Islet of Langerhans (tissue), 1 donor: ENCODE results near the gene MDH2.
"Not testable (repeated sequence)": the region's sequence is repeated elsewhere in the genome, so short reads cannot be mapped to it uniquely, and the experiment has no call there.

Experiments
- FAIRE-seq: peaks from one replicate; lab custom pipeline; 2011; peaks lifted over from hg19 to GRCh38; lab: Jason Lieb, UNC

Gene MDH2

GRCh38 chr7:76072243-76073148, 24.6 kb downstream of the MDH2 start:
- FAIRE-seq, result no peak

GRCh38 chr7:76073335-76073990, 25.6 kb downstream of the MDH2 start:
- no peak for FAIRE-seq

GRCh38 chr7:76074306-76074971, 26.5 kb downstream of the MDH2 start:
- no peak for FAIRE-seq

DNA sequence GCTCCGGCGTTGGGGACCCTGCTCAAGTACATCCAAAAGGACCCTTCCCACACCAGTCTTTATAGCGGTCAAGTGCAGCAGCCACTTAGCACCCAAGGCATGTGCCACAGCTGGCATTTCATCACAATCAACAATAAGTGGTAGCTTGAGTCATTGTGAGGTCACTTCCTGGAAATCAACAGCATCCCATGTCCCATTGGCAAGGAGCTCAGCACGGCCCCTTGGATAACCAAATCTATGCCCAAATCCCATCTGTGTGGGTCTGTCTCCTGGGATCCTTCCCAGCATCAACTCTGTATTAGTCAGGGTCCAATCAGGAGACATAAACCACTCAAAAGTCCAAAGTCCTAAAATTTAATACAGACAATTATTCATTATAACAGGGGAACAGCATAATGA, 27.1 kb downstream of the MDH2 start:
- no peak for FAIRE-seq

DNA sequence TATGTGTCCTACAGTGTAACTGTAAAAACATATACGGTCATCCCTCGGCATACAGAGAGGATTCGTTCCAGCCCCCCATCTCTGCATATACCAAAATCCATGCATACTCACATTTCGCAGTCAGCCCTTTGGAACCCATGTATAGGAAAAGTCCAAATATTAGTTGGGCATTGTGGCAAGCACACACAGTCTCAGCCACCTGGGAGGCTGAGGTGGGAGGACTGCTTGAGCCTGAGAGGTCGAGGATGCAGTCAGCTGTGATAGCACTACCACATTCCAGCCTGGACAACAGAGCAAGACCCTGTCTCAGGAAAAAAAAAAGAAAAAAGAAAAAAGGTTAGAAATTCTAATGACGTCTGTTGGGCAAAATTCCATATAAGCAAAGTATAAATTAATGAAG, 29.1 kb downstream of the MDH2 start:
- FAIRE-seq, result no peak

GRCh38 chr7:76077435-76077834, 29.5 kb downstream of the MDH2 start:
- no peak for FAIRE-seq

- FAIRE-seq, result no peak
Measured at GRCh38 chr7:76080204-76080603, 32.3 kb downstream of the MDH2 start.

- FAIRE-seq, result not testable (repeated sequence)
Measured at GRCh38 chr7:76084115-76084514, 36.2 kb downstream of the MDH2 start.

DNA sequence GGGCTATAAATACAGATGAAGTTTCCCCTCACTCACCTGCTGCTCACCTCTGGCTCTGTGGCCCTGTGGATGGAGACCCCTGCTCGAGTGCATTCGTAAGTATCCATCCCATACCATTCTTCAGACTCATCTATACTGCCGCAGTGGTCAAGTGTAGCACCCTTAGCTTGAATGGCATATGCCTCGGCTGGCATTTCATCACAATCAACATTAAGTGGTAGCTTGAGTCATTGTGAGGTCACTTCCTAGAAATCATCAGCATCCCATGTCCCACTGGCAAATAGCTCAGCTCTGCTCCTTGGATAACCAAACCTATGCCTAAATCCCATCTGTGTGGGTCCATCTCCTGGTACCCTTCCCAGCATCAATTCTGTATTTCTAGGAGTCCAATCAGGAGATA, 38.2 kb downstream of the MDH2 start:
- no peak for FAIRE-seq

- FAIRE-seq, result not testable (repeated sequence)
Measured at GRCh38 chr7:76087362-76087791, 39.5 kb downstream of the MDH2 start.

DNA sequence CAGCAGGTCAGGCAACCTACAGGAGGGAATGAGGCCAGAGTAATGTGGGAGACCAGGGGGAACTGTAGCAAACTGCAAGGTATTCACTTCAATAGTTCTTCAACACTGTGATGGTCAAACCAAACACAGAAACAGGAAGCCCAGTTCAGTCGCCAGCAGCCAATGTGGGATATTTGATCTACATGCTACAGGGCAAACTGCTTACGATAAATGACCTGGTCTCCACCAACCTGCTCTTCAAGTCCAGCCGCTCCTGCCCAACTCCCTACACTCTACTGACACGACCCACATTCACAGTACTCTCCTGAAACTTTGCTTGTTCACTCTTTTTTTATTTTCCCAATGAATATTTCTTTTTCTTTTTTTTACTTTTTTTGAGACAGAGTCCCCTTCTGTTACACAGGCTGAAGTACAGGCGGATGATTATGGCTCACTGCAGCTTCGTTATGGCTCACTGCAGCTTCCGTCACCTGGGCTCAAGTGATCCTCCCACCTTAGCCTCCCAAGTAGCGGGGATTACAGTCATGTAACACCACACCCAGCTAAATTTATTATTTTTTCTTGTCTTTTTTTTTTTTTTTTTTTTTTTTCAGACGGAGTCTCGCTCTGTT, 42.1 kb downstream of the MDH2 start:
- FAIRE-seq, result no peak

DNA sequence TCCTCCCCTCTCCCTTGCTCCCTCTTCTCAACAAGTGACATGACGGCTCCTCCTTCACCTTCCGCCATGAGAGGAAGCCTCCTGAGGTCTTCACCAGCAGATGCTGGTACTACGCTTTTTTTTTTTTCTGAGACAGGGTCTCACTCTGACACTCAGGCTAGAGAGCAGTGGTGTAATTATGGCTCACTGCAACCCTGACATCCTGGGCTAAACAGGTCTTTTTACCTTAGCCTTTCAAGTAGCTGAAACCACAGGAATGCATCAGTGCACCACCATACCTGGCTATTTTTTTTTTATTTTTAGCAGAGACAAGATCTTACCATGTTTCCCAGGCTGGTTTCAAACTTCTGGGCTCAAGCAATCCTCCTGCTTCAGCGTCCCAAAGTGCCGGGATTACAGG, 43.6 kb downstream of the MDH2 start:
- FAIRE-seq, result no peak

GRCh38 chr7:76093531-76093930, 45.6 kb downstream of the MDH2 start:
- FAIRE-seq, result not testable (repeated sequence)

DNA sequence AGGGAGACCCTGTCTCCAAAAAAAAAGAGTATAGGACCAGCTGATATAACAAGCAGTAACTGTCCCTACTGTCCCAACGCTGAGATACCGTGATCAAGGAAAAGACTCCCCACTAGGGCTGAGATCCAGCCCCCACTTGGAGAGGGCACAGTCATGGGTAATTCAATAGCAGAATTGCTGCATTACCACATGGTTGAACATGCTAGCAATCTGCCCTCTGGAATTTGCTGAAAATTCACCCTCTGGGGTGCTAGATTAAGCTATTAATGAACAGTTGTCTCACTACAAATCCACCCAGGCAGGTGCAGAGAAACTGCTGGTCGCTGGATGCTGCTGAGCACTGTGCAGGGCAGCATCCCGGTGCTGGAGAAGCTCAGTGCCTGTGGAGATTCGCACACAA, 46.4 kb downstream of the MDH2 start:
- FAIRE-seq, result not testable (repeated sequence)

DNA sequence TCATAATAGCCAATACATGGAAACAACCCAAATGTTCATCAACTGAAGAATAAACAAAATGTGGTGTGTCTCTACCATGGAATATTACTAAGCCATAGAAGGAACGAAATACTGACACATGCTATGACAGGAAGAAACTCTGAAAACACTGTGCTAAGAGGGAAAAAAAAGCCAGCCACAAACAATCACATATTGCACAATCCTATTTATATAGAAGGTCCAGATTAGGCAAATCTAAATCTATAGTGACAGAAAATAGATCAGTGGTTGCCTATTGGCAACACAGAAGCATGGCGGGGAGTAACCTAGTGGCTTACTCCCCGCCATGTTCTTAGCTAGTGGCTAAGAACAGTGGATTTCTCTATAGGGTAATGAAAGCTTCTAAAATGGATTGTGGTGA, 48.0 kb downstream of the MDH2 start:
- FAIRE-seq, result no peak

- not testable (repeated sequence) for FAIRE-seq
Measured at GRCh38 chr7:76101693-76102437, 54.0 kb downstream of the MDH2 start.

- not testable (repeated sequence) for FAIRE-seq
Measured at GRCh38 chr7:76103788-76104187, 55.9 kb downstream of the MDH2 start.

GRCh38 chr7:76106130-76106529, 58.2 kb downstream of the MDH2 start:
- not testable (repeated sequence) for FAIRE-seq

DNA sequence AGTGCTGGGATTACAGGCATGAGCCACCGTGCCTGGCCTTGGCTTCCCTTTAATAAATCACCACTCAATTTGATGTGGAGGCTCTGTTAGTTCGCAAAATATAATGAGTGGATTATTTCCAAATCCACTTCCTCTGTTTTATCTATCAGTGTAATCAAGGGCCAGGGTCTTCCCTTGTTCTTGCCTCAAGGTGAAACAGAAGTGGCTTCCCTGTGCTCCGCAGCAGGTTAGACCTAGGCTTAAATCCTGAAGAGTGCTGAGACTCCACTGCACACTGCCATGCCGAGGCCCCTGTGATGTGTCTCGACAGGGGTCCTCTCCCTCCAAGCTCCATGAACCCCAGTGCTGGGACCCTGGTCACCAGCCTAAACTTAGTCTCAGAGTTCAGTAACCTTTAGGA, 59.0 kb downstream of the MDH2 start:
- FAIRE-seq, result no peak

DNA sequence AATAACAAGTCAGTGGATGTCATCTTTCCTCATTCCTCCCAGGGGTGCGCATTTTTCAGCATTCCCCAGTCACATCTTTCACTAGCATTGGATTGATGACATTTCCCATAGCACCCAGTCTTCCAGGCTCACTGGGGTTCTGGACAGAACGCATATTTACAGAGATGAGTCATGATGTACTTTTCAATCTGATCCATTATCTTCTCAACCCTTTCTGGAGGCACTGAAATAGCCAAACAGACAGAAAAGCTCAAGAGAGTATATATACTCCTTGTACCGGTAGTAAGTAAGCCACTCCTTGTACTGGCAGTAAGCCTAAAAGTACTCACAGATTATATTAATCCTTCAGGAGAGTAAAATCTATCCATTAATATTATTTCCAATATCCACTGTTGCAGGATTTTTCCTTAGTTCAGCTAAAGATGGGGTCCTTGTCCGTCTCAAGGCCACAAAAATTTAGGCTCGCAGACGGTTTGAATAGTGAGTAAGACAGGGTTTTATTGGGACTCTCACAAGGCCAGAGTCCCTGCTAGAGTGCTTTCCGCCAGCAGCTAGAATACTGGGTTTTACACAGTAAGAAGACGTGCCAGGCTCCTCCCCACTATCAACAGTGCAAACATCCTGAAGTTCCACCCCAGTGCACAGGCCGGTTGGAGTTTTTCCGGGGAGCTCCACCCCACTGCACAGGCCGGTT, 60.8 kb downstream of the MDH2 start:
- no peak for FAIRE-seq

DNA sequence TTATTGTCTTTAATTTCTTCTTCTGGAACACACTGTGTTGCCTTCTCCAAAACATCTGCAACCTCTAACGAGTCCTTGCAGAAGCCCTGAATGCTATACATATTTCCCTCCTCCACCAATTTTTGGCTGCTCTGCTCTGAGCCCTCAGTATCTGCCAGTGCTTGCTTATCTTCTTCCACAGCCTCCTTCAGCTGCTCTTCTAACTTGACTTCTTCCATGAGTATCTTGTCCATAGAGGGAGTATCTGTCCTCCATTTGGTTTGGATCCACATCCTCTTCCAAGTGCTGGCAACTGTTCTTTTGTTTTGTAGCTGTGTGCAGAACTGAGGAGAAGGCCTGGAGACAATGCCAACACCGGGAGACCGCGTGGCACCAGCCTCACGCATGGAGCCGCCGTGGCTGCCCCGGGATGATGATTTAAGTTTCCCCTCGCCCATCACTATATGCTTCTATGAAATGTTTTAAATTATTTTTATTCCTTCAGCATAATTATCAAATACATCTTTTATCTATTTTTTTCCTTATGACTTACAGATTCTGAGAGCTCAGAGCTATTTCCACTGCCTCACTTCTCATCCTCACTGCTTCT, 65.2 kb downstream of the MDH2 start:
- FAIRE-seq, result not testable (repeated sequence)
